Hematopoietic multipotent progenitor cell (in vitro differentiated cells): ENCODE measurements around the gene LRRC49. TPM values are rescaled to one million over a fixed set of nuclear protein-coding genes. Genes with fewer than 3 reads are reported as not detected.
"Not testable (repeated sequence)": the region's sequence is repeated elsewhere in the genome, so short reads cannot be mapped to it uniquely, and the experiment has no call there.

Source experiments
- DNase-seq, 3 donors: peaks; one replicate each; pipeline ENCODE4 v3.0.0-alpha.2; 2011 to 2015; ENCODE audit warnings: low read depth in 2 of 3, low spot score in 2 of 3
- total RNA-seq: library from RNA; depleted of rRNA; stranded (reverse); fragments of >200 nt; gene quantifications from one replicate; pipeline ENCODE4 v1.2.3, GENCODE V29; 2012

LRRC49 gene
- total RNA-seq, 1 donor: 1.6 TPM

DNA sequence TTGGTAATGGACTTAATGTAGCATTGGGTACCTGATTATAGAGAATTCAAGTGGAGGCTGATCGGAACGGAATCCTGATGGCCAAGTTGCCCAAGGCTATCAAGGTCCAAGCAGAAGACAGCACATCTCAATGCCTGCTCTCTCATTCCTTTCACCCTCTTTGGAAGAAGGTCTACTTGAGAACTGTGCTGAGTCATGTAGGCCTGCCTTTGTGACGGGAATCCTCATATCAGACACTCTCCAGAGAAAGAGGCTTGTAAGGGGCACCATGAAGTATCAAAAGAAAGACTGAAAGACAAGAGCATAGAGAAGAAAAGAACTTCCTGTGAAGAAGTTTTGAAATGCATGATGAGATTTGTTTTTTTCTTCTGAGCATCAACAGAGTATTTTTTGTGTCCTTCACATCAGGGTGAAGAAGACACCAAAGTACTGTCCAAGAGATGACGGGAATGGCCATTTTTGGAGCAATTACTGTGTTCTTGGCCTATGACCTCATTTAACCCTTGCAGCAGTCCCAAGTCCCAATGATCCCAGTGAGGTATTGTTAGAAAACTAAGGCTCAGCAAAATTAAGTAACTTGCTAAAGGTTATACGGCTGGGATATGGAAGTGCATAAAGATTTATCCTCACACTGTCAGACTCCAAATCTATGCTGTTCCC, 25.5 kb upstream of the LRRC49 start:
- DNase-seq: no peak

DNA sequence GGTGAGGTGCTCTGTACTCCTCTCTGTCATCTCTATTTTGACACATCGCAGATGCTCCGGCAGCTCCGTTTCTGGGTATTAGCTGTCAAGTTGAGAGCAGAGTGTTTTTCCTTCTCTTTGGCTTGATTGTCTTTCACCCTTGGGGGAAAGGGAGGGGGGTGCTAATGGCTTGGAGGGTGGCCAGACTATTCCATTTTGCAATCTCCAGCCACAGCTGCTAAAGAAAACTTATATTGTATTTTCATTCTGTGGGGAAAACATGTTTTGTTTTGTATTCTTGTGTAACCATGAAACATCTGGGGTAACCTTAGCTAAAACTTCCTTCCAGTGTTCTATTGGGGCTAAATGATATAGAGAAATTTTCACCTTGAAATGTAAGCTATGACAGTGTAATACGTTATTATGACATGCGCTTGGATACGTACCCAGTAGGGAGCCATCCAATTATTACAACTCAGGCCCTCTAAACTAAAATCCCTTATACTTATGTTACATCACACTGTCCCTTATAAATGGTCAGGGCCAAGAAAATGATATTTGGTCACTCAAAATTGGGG, 24.6 kb upstream of the LRRC49 start:
- DNase-seq: no peak

- DNase-seq: no peak
Measured at GRCh38 chr15:70869346-70869745, 23.3 kb upstream of the LRRC49 start.

DNA sequence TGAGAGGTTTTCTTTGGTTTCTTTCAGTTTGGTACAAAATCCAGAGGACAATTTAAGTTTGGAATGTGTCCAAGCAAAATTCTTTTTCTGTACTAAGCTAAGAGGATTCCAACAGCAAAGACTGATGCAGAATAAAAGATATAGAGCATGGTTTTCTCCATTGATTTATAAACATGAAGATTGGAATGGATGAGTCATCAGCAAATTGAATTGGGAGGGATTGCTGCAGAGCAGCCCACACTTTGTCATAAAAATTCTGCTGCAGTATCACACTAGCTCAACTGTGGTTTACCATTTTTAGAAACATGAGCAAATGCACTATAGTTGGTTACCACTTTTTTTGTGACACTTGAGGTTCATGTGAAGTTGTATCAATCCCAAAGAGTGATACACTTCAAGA, 22.6 kb upstream of the LRRC49 start:
- DNase-seq: no peak

DNA sequence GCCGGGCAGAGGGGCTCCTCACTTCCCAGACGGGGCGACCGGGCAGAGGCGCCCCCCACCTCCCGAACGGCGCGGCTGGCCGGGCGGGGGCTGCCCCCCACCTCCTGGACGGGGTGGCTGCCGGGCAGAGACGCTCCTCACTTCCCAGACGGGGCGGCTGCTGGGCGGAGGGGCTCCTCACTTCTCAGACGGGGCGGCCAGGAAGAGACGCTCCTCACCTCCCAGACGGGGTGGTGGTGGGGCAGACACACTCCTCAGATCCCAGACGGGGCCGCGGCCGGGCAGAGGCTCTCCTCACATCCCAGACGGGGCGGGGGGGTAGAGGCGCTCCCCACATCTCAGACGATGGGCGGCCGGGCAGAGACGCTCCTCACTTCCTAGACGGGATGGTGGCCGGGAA, 21.1 kb upstream of the LRRC49 start:
- DNase-seq: not testable (repeated sequence)

DNA sequence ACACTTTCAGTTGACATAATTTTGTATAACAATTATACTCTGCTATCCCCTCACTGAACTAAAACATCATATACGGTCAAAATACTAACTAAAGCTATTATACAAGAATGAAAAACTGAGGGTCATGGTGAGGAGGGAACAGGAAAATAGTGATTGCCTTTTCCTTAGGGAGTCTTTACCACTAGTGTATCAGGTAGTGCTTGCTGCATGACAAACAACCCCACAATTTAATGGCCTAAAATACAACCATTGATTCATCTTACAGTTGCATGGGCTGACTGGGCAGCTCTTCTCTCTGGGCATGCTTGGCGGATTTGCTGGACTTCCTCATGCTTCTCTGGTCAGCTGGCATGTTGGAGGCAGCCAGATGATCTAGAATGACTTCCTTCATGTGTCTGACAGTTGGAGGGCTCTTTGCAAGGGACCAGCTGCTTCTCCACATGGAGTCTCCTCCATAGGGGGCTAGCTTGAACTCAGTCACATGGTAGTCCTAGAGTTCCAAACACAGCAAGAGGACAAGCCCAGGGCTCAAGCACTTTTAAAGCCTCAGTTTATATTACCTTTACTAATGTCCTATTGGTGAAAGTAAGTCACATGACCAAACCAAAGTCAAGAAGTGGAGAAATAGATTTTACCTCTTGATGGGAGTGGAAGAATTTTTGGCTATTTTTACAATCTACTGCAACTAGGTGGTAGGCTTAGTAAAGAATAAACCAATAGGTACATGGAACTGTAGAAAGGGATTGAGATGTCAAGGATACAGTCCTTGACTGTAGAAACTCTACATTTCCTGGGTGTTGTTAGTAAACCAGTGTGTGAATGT, 19.2 kb upstream of the LRRC49 start:
- no peak for DNase-seq

GRCh38 chr15:70875001-70875782, 17.4 kb upstream of the LRRC49 start:
- DNase-seq: no peak

DNA sequence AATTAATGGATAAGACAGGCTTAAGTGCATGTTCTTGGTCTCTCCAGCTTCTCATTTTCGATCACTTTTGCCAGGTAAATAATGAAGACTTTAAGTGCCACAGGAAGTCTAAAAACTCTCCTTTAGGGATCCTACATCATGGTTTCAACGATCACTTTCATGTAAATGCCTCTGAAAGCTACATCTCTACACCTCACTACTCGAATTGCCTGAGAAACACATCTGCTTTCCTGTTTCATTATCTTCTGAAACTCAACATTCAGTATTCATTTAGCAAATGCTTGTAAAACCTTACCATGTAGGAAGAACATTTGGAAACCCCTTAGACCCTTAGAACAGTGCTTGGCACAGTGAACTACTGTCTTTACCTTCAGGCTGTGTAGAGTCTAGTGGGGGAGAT, 16.6 kb upstream of the LRRC49 start:
- no peak for DNase-seq

- no peak for DNase-seq
Measured at GRCh38 chr15:70876683-70877082, 15.9 kb upstream of the LRRC49 start.

- DNase-seq: no peak
Measured at GRCh38 chr15:70879401-70879800, 13.2 kb upstream of the LRRC49 start.

DNA sequence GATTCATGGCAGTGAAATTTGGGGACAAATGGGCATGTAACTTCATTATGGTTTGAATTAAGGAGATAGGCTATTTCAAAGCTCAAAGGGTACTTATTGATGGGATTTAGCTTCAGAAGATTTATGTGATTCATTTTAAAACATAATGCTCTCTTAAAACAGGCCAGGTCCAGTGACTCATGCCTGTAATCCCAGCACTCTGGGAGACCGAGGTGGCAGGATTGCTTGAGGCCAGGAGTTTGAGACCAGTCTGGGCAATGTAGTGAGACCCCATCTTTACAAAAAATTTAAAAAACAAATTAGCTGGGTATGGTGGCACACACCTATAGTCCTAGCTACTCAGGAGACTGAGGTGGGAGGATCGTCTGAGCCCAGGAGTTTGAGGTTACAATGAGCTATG, 11.8 kb upstream of the LRRC49 start:
- DNase-seq: no peak

DNA sequence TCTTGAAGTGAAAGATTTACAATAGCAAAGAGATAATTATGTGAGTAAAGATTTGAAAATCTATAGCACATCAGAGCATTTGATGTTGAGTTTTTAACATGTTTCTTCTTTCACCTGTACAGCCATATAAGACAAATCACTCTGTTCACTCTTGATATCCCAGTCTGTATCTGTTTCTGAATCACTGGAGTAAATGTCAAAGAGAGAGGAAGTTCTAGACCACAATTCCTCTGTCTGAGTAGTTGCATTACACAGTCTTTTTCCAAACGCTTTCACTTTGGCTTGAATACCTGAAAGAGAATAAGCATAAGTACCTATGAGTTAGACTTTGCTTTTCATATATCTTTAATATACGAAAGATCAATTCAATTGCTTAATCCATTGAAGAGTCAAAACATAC, 10.3 kb upstream of the LRRC49 start:
- DNase-seq: peak in 2 of 3 donors; percentile 14 to 36

GRCh38 chr15:70892912-70893560, 410 bp downstream of the LRRC49 start:
- DNase-seq: peak in 2 of 3 donors; percentile 25 to 40

- no peak for DNase-seq
Measured at GRCh38 chr15:70902107-70902506, 9.5 kb downstream of the LRRC49 start.

- DNase-seq: no peak
Measured at GRCh38 chr15:70906842-70907241, 14.2 kb downstream of the LRRC49 start.

GRCh38 chr15:70907784-70908471, 15.3 kb downstream of the LRRC49 start:
- DNase-seq: no peak

DNA sequence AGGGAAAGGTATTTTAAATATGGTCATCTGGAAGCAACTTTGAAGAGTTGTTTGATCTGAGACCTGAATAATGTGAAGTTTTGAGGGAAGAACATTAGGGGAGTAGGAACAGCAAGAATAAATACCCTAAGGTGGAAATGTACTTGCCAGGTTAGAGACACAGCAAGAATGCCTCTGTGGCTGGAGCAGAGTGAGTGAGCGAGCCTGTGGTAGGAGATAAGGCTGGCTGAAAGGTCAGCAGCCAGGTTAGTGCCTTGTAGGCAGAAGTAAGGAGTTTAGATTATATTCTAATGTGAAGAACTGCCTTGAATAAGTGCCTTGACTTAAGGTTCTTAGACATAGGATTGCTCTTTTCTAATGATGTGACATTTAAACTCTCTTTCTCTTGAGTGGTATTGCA, 18.3 kb downstream of the LRRC49 start:
- no peak for DNase-seq

- DNase-seq: no peak
Measured at GRCh38 chr15:70912187-70912586, 19.6 kb downstream of the LRRC49 start.

DNA sequence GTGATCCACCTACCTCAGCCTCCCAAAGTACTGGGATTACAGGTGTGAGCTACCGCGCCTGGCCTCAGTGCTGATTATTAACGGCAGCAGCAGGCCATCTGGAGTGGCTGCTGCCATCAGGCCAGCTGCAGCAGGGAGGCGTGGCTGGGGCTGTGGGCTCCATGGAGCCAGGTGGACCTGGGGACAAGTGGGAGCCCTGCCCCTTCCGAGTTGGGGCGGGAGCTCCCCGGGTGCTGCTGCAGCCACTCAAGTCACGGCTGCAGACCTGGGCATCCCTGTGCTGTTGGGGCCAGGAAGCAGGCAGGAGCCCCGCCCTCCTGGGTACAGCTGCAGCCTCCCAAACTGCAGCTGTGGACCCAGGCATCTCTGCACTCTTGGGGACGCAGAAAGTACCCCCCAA, 23.9 kb downstream of the LRRC49 start:
- no peak for DNase-seq

GRCh38 chr15:70917955-70918354, 25.3 kb downstream of the LRRC49 start:
- no peak for DNase-seq
